Measurements from ENCODE around the gene NDUFC2. TPM values are rescaled to one million over a fixed set of nuclear protein-coding genes. Genes with fewer than 3 reads are reported as not detected.

Gene NDUFC2
- total RNA-seq, 4 donors from 2014 or later = 10.2 to 137 (median 66.7) TPM

GRCh38 chr11:78083021-78083420 is 3.4 kb upstream of the NDUFC2 start:
- no peaks in the 10 kb centered on the region for H3K9me3 ChIP-seq
- intact Hi-C loops (cut with DNase I; ENCODE audit: low total_unique reads) = no loop called here
- H3K36me3 ChIP-seq = no peaks in the 10 kb centered on the region
- no peak overlapping the region for H3K4me3 ChIP-seq
- no peaks in the 10 kb centered on the region for H3K27me3 ChIP-seq
- H3K27ac ChIP-seq = no peak overlapping the region
- TF ChIP-seq CTCF (IDR thresholded peaks at IDR 0.05) = no peak
- TF ChIP-seq POLR2A (IDR thresholded peaks at IDR 0.05) = no peak
- H3K4me1 ChIP-seq = no peaks in the 10 kb centered on the region
- DNase-seq = no peak

GRCh38 chr11:78082146-78082545 is 2.5 kb upstream of the NDUFC2 start:
- DNase-seq = no peak
- intact Hi-C loops (cut with DNase I; ENCODE audit: low total_unique reads) = no loop called here

GRCh38 chr11:78081583-78081982 is 1.9 kb upstream of the NDUFC2 start:
- Histone ChIP-seq H3K9me3 (no peaks in the 10 kb centered on the region), H3K27ac (no peak overlapping the region), H3K4me1 (no peaks in the 10 kb centered on the region), H3K36me3 (no peaks in the 10 kb centered on the region), H3K4me3 (no peak overlapping the region), H3K27me3 (no peaks in the 10 kb centered on the region)
- no peak for DNase-seq
- TF ChIP-seq POLR2A (IDR thresholded peaks at IDR 0.05) = no peak
- TF ChIP-seq CTCF (IDR thresholded peaks at IDR 0.05) = no peak
- intact Hi-C loops (cut with DNase I; ENCODE audit: low total_unique reads) = no loop called here

More at GRCh38 chr11:78082146-78082545, 2.5 kb upstream of the NDUFC2 start:
- no peak overlapping the region for H3K4me3 ChIP-seq
- TF ChIP-seq POLR2A (IDR thresholded peaks at IDR 0.05) (no peak), CTCF (IDR thresholded peaks at IDR 0.05) (no peak)
- H3K27me3 ChIP-seq = no peaks in the 10 kb centered on the region
- H3K27ac ChIP-seq = no peak overlapping the region
- H3K4me1 ChIP-seq = no peaks in the 10 kb centered on the region
- no peaks in the 10 kb centered on the region for H3K9me3 ChIP-seq
- no peaks in the 10 kb centered on the region for H3K36me3 ChIP-seq

- TF ChIP-seq POLR2A (IDR thresholded peaks at IDR 0.05) (no peak), CTCF (IDR thresholded peaks at IDR 0.05) (no peak)
- intact Hi-C loops (cut with DNase I; ENCODE audit: low total_unique reads) = no loop called here
- no peak overlapping the region for H3K4me3 ChIP-seq
- H3K27me3 ChIP-seq = no peaks in the 10 kb centered on the region
- H3K36me3 ChIP-seq = no peaks in the 10 kb centered on the region
- H3K4me1 ChIP-seq = no peaks in the 10 kb centered on the region
- DNase-seq = no peak
- no peaks in the 10 kb centered on the region for H3K9me3 ChIP-seq
- no peak overlapping the region for H3K27ac ChIP-seq
Measured at GRCh38 chr11:78080818-78081495, 1.3 kb upstream of the NDUFC2 start.

- H3K9me3 ChIP-seq = no peaks in the 10 kb centered on the region
- DNase-seq = no peak
- no peaks in the 10 kb centered on the region for H3K36me3 ChIP-seq
- peak overlapping the region; percentile 85 to 88 for H3K27ac ChIP-seq
- H3K27me3 ChIP-seq = no peaks in the 10 kb centered on the region
- TF ChIP-seq CTCF (IDR thresholded peaks at IDR 0.05) = no peak
- TF ChIP-seq POLR2A (IDR thresholded peaks at IDR 0.05) = no peak
- peak overlapping the region; percentile 91 to 92 for H3K4me3 ChIP-seq
- H3K4me1 ChIP-seq = no peaks in the 10 kb centered on the region
- intact Hi-C loops (cut with DNase I; ENCODE audit: low total_unique reads) = no loop called here
Measured at GRCh38 chr11:78080084-78080817, 589 bp upstream of the NDUFC2 start.
